GM18499 (cell line): Measurements from ENCODE around the gene GBP1.
"Not testable (repeated sequence)": the region's sequence is repeated elsewhere in the genome, so short reads cannot be mapped to it uniquely, and the experiment has no call there.

Experiments used
- ATAC-seq: cut with Tn5 transposase; IDR thresholded peaks from one replicate; pipeline ENCODE4 v1.9.1; 2021; ENCODE audit warnings: moderate number of reproducible peaks; ENCODE audit not compliant: insufficient read depth, unreplicated experiment

The GBP1 gene

DNA sequence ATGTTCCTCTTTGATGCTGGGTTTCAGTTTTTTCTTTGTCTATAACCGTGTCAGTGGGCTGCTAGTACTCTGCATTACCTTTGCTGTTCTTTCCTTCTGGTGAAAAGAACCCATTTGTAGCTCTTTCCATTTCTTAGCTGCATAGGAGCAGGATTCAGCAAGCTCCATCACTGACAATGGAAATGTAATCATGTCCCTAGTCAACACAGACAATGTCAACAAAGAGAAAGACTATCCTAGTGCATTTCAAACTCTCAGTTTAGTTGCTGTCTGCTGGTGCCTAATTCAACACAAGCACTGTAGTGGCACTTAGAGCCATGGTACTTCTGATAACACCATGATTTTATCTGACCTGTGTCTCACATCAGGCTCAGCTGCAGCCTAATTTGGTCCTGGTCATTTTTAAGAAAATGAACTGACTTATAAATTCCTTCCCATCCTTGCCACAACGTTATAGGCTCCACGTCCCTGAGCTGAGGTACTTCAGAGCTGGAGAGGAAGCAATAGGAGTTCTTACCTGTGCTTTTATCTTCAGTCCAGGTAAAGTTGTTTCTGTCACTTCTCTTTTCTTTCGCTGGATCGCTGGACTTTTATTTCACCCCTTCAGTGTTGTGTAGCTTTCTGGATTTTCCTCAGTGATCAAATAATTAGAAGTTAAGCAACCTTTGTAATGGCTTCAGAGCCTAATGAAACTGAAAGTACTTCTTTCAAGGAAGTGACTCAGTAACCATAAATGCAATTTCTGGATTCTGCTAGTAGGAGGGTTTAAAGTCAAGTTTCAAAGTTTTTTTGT is 42.6 kb downstream of the GBP1 start, which contains the start of gene GBP3:
Gene GBP3, minus strand, starts transcription at position 700 of the 793 bp plus-strand sequence. CDS start 2,145 bp downstream, outside the sequence.
- ATAC-seq = peak; percentile 83

GRCh38 chr1:89018318-89018717 is 46.7 kb downstream of the GBP1 start:
- ATAC-seq = not testable (repeated sequence)

- no peak for ATAC-seq
Observed at GRCh38 chr1:89008511-89008910, 56.5 kb downstream of the GBP1 start.

DNA sequence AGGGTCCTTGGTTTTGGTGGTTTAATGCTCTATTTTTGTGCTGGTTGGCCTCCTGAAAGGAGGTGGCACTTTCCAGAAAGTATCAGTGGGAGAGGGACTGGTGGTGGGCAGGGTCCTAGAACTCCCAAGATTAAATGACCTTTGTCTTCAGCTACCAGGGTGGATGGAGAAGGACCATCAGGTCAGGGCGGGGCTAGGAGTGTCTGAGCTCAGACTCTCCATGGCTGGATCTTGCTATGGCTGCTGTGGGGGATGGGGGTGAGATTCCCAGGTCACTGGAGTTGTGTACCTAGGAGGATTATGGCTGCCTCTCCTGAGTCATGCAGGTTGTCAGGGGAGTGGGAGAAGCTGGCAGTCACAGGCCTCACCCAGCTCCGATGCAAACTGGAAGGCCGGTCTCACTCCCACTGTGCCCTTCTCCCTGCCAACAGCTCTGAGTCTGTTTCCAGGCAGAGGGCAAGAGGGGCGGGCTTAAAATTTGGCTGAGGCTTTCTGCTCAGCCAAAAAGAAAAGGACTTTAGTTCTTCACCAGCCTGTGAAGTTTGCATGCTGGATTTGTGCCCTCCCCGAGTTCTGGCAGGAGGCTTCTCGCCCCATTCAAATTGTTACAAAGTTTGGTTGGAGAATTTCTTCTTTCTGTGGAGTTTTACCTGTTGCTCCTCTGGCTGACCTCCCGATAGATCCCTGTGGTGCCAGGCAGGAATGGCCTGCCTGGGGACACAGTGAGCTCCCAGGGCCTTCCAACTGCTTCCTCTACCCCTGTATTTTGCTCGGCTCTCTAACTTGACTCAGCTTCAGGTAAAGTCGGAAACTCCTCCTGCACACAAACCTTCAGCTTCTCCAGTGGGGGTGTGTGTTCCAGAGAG is 59.5 kb downstream of the GBP1 start:
- ATAC-seq = no peak
